CD4-positive, alpha-beta T cell treated with Interleukin-21 for 1 hour (primary cell): ENCODE data around the gene B3GALT2.
A peak's percentile ranks its signal among the peaks of the same experiment; 100 is the strongest.

Experiments
- DNase-seq: peaks from one replicate; pipeline ENCODE4 v3.0.0-alpha.2; 2020

The B3GALT2 gene

GRCh38 chr1:193181985-193182384, 4.4 kb downstream of the B3GALT2 start:
- no peak for DNase-seq

- DNase-seq: no peak
Measured at GRCh38 chr1:193181536-193181935, 4.9 kb downstream of the B3GALT2 start.

GRCh38 chr1:193179094-193179493, 7.3 kb downstream of the B3GALT2 start:
- no peak for DNase-seq

DNA sequence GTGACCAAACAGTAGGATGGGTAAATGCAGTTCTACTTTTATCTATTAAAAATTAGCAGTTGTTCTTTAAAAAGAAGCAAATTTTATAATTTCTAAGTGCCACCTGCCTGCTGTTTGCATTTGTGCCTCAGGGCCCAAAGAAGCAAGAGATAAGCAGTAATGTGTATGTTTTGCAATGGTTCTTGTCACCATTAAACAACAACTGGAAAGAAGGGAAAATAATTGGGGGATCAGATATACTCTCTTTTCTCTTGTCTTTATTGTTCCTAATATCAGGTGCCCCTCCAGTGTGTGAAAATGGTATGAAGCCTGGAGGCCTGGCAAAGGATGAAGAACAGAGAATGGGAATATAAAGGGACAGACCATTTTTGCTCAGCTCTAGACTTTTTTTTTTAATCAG, 9.6 kb downstream of the B3GALT2 start:
- DNase-seq: no peak

- no peak for DNase-seq
Measured at GRCh38 chr1:193176113-193176512, 10.3 kb downstream of the B3GALT2 start.

- DNase-seq: no peak
Measured at GRCh38 chr1:193157360-193157759, 29.1 kb downstream of the B3GALT2 start.

DNA sequence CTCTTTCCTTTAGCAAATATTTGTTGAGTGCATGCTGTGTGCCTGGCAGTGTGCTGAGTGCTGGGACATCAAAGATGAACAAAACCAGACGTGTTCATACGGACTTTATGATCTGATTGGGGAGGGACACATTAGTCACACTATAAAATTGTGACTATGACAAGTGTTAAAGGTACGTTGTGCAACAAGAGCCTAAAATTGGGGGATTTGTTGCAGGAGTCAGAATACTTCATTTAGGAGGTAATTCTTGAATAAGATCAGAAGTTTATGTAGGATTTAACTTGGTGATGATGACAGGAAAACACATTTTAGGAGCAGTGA, 29.6 kb downstream of the B3GALT2 start:
- DNase-seq: no peak

DNA sequence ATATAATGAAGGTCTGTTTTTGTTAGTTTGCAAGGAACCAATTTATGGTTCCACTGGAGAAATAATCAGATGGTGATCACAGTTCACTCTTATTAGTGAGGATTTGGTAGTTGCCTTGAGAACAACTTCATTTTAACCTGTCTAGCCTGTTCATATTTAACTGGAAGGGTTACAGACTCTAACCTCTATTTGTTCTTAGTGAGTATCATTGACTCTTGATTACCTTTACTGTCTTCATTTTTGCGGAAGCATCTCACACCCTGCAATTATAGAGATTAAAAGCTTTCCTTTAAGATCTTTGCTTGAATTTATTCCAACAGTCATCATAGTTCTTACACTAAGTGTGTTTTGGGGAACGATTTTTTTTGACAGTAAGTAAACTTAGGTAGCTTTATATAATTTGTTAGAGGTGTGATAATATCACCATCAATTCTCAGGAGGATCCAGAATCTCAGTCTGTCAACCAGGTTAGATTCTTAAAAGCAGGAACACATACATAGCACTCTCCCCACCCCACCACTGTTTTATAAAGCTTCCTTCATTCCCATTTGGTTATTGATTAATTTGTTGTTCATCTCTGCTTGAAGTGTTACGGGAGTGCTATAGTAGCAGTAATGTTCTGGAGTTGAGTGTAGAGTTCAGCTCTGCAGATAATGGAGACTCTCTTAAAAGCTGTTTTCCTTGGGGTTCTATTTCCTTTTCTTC, 30.1 kb downstream of the B3GALT2 start:
- no peak for DNase-seq

DNA sequence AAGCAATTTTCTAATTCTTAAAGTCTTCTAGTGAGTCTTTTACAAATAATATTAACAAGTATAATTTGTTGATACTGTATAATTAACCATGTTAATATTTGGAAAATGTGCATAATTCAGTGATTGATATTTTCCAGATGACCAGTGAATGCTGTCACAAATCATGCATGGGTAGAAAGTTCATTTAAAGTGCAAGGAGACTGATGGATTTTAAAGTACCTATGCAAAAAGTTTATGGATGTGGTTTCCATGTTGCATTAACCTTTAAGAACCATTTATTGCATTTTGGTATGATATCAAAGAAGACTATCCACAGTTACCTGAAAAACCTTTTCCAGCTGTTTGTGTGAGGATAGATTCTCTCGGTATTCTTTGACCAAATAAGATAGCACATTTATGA, 41.4 kb downstream of the B3GALT2 start:
- no peak for DNase-seq

- no peak for DNase-seq
Measured at GRCh38 chr1:193144361-193144938, 42.0 kb downstream of the B3GALT2 start.

- DNase-seq: peak; percentile 30
Measured at GRCh38 chr1:193143285-193143684, 43.1 kb downstream of the B3GALT2 start.

DNA sequence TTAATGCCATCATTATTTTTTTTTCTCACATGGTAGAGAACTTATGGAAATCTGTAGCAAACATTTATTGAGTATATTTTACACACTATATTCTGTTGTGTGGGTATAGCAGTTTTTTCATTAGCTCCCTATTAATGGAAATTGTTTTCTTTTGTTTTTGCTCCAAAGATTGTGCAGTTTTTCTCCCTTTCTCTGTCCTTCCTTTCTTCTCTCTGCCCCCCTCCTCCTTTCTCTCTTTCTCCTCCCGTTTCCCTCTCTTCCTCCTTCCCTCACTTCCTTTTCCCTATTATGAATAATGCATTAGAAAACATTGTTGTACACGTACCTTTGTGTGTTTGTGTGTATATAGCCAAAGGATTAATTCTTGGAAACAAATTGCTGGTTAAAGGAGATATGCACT, 44.0 kb downstream of the B3GALT2 start:
- DNase-seq: no peak

DNA sequence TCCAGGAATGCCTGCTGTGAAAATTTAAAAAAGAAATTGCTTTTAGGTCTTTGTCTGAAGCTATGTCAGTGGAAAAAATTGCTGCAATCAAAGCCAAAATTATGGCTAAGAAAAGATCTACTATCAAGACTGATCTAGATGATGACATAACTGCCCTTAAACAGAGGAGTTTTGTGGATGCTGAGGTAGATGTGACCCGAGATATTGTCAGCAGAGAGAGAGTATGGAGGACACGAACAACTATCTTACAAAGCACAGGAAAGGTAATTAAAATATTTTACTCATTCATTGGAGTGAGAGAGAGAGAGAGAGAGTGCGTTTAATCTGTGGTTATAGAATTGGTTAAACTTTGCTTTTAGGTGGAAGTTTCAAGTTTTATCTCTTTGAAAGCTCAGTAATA, 44.6 kb downstream of the B3GALT2 start:
- DNase-seq: peak; percentile 31

DNA sequence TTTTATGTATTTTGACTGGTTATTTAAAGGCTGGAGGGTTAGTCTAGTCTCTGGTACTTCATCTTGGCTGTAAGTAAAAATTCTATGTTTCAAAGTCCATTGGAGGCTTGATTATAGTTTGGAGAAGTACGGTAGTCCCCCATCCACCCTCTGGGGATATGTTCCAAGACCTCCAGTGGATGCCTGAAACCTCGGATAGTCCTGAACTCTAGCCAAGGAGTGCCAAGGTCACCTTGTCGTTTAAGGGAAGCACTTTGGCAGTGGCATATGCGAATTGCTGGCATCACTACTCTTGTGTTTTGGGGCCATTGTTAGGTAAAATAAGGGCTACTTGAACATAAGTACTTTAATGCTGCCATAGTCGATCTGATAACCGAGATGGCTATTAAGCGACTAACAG, 46.2 kb downstream of the B3GALT2 start:
- DNase-seq: no peak

- no peak for DNase-seq
Measured at GRCh38 chr1:193131266-193131860, 55.0 kb downstream of the B3GALT2 start.
